Liver (tissue), 3 donors: ENCODE data around the gene KCNIP4.

Experiments
- HNF4A ChIP-seq, 2 donors: conservative IDR thresholded peaks; 2 replicates each; pipeline ENCODE4 v1.6.1; 2016; ENCODE audit warnings: antibody characterized with exemption in 2 of 2, mild to moderate bottlenecking in 2 of 2
- JUND ChIP-seq, 2 donors: IDR thresholded peaks; 2 replicates each; pipeline ENCODE4 v1.6.1; 2016; ENCODE audit warnings: antibody characterized with exemption in 2 of 2
- SP1 ChIP-seq: IDR thresholded peaks from 2 replicates; pipeline ENCODE4 v1.6.1; 2018; ENCODE audit warnings: antibody characterized with exemption, mild to moderate bottlenecking
- TAF1 ChIP-seq: conservative IDR thresholded peaks from 2 replicates; pipeline ENCODE4 v1.6.1; 2016; ENCODE audit warnings: antibody characterized with exemption, mild to moderate bottlenecking
- YY1 ChIP-seq: IDR thresholded peaks from 2 replicates; pipeline ENCODE4 v1.6.1; 2016; ENCODE audit warnings: antibody characterized with exemption, mild to moderate bottlenecking
- TF ChIP-seq, protein P1 (sequence below): fragments of 150-350 bp; IDR thresholded peaks from 2 replicates; pipeline ENCODE4 v1.5.1; 2017; ENCODE audit warnings: improper control_type of control experiment, low read depth, low read length; ENCODE audit not compliant: missing input control
- TF ChIP-seq, protein P2 (sequence below): IDR thresholded peaks from 2 replicates; pipeline ENCODE4 v1.6.1; 2016; ENCODE audit warnings: antibody characterized with exemption
- donor health status: healthy.
- donor health status: healthy.

DNA sequence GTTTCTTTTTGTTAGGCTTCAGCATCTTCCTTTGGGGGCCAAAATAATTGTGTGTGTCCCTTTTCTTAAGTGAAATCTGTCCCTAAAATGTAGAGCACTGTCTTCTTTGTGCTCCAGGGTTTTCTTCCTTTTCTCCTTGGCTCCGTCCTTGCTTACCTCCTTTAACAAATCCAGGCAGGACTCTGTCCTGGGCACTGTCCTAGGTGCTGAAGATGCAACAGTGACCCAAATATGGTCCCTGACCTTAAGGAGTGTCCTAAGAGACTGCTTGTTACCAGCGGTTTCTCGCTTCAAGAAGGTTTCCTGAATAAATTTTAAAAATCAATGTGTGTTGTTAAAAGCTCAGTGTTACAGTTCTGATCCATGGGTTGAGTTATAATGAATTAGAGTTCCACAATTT, 471.8 kb downstream of the KCNIP4 start:
- TF ChIP-seq, protein P1, sequence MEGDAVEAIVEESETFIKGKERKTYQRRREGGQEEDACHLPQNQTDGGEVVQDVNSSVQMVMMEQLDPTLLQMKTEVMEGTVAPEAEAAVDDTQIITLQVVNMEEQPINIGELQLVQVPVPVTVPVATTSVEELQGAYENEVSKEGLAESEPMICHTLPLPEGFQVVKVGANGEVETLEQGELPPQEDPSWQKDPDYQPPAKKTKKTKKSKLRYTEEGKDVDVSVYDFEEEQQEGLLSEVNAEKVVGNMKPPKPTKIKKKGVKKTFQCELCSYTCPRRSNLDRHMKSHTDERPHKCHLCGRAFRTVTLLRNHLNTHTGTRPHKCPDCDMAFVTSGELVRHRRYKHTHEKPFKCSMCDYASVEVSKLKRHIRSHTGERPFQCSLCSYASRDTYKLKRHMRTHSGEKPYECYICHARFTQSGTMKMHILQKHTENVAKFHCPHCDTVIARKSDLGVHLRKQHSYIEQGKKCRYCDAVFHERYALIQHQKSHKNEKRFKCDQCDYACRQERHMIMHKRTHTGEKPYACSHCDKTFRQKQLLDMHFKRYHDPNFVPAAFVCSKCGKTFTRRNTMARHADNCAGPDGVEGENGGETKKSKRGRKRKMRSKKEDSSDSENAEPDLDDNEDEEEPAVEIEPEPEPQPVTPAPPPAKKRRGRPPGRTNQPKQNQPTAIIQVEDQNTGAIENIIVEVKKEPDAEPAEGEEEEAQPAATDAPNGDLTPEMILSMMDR = no peak
- TF ChIP-seq YY1 (no peak), JUND (IDR thresholded peaks at IDR 0.05) (no peak), HNF4A (conservative IDR thresholded peaks at IDR 0.05) (no peak), SP1 (no peak), TAF1 (no peak)
- TF ChIP-seq, protein P2, sequence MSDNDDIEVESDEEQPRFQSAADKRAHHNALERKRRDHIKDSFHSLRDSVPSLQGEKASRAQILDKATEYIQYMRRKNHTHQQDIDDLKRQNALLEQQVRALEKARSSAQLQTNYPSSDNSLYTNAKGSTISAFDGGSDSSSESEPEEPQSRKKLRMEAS = no peak
